ENCODE results near the gene SLC16A5. TPM values are rescaled to one million over a fixed set of nuclear protein-coding genes. Genes with fewer than 3 reads are reported as not detected.

The SLC16A5 gene
- polyA plus RNA-seq, 1 donor (not counting 4 experiments of a cell fraction or from before 2014, with no cell fraction given): 3.5 TPM

- Histone ChIP-seq H3K79me2 (ENCODE audit: control insufficient read depth, insufficient read depth, low read length) (peaks cover 16% of the 10 kb centered on the region), H3K27me3 (ENCODE audit: control insufficient read depth, extremely low read depth, insufficient read depth, low read length) (no peaks in the 10 kb centered on the region), H3K4me3 (ENCODE audit: control insufficient read depth in 2 of 3, extremely low read depth in 1 of 3, insufficient read depth in 2 of 3, low read depth in 1 of 3, low read length in 3 of 3) (no peak overlapping the region), H3K4me1 (ENCODE audit: control insufficient read depth, extremely low read depth, insufficient read depth, low read length) (peaks cover 14% of the 10 kb centered on the region), H3K27ac (ENCODE audit: control insufficient read depth, insufficient read depth, low read length) (no peak overlapping the region), H3K9ac (ENCODE audit: control insufficient read depth, extremely low read depth, insufficient read depth, low read length) (no peak overlapping the region), H3K4me2 (ENCODE audit: control insufficient read depth, extremely low read depth, insufficient read depth, low read depth, low read length) (no peak overlapping the region), H3K9me1 (ENCODE audit: control insufficient read depth, extremely low read depth, insufficient read depth, low read length) (no peaks in the 10 kb centered on the region), H3K9me3 (ENCODE audit: control insufficient read depth, low read depth, low read length) (no peaks in the 10 kb centered on the region), H2AFZ (ENCODE audit: control insufficient read depth, low read length) (no peak overlapping the region), H3K36me3 (ENCODE audit: control insufficient read depth in 2 of 2, extremely low read depth in 1 of 2, insufficient read depth in 2 of 2, low read length in 2 of 2) (peaks cover 10 to 22% of the 10 kb centered on the region in 2 experiments), H4K20me1 (ENCODE audit: control insufficient read depth, extremely low read depth, insufficient read depth, low read length) (no peaks in the 10 kb centered on the region)
- DNase-seq (ENCODE audit: low read depth, low spot score): no peak
- TF ChIP-seq CTCF (optimal IDR thresholded peaks at IDR 0.05 in 1 of 3, IDR thresholded peaks at IDR 0.05 in 1 of 3, conservative IDR thresholded peaks at IDR 0.05 in 1 of 3; ENCODE audit: extremely low read depth in 1 of 3, insufficient read depth in 2 of 3, low read length in 3 of 3) (no peak), EZH2 (IDR thresholded peaks at IDR 0.05; ENCODE audit: low read length) (no peak)
- dilution Hi-C loops (cut with MboI; ENCODE audit: extremely low pct_ligation_motif_present, low sequenced_read_pairs): no loop called here
- no peak for FAIRE-seq
Measured at GRCh38 chr17:75049706-75050105, 38.0 kb upstream of the SLC16A5 start.

- H3K4me2 ChIP-seq (ENCODE audit: control insufficient read depth, extremely low read depth, insufficient read depth, low read depth, low read length): no peak overlapping the region
- no peak for TF ChIP-seq EZH2 (IDR thresholded peaks at IDR 0.05; ENCODE audit: low read length)
- no peak for TF ChIP-seq CTCF (optimal IDR thresholded peaks at IDR 0.05 in 1 of 3, IDR thresholded peaks at IDR 0.05 in 1 of 3, conservative IDR thresholded peaks at IDR 0.05 in 1 of 3; ENCODE audit: extremely low read depth in 1 of 3, insufficient read depth in 2 of 3, low read length in 3 of 3)
- H3K9me1 ChIP-seq (ENCODE audit: control insufficient read depth, extremely low read depth, insufficient read depth, low read length): no peaks in the 10 kb centered on the region
- no peaks in the 10 kb centered on the region for H3K27me3 ChIP-seq (ENCODE audit: control insufficient read depth, extremely low read depth, insufficient read depth, low read length)
- H3K4me3 ChIP-seq (ENCODE audit: control insufficient read depth in 2 of 3, extremely low read depth in 1 of 3, insufficient read depth in 2 of 3, low read depth in 1 of 3, low read length in 3 of 3): no peak overlapping the region
- no peak overlapping the region for H2AFZ ChIP-seq (ENCODE audit: control insufficient read depth, low read length)
- H3K27ac ChIP-seq (ENCODE audit: control insufficient read depth, insufficient read depth, low read length): no peak overlapping the region
- peaks cover 14% of the 10 kb centered on the region for H3K4me1 ChIP-seq (ENCODE audit: control insufficient read depth, extremely low read depth, insufficient read depth, low read length)
- peaks cover 12 to 25% of the 10 kb centered on the region in 2 experiments for H3K36me3 ChIP-seq (ENCODE audit: control insufficient read depth in 2 of 2, extremely low read depth in 1 of 2, insufficient read depth in 2 of 2, low read length in 2 of 2)
- H3K9me3 ChIP-seq (ENCODE audit: control insufficient read depth, low read depth, low read length): no peaks in the 10 kb centered on the region
- H3K79me2 ChIP-seq (ENCODE audit: control insufficient read depth, insufficient read depth, low read length): peaks cover 5% of the 10 kb centered on the region
- FAIRE-seq: no peak
- no peak overlapping the region for H3K9ac ChIP-seq (ENCODE audit: control insufficient read depth, extremely low read depth, insufficient read depth, low read length)
- dilution Hi-C loops (cut with MboI; ENCODE audit: extremely low pct_ligation_motif_present, low sequenced_read_pairs): no loop called here
- no peaks in the 10 kb centered on the region for H4K20me1 ChIP-seq (ENCODE audit: control insufficient read depth, extremely low read depth, insufficient read depth, low read length)
- no peak for DNase-seq (ENCODE audit: low read depth, low spot score)
Measured at GRCh38 chr17:75051941-75052340, 35.8 kb upstream of the SLC16A5 start.
